HCT116 (cell line): Measurements from ENCODE around the gene OPCML. TPM values are rescaled to one million over a fixed set of nuclear protein-coding genes. Genes with fewer than 3 reads are reported as not detected.

Experiments
- ATAC-seq: fragments of 200-7000 bp; cut with Tn5 transposase; 2 replicates; pipeline ENCODE4 v1.9.1; 2020; ENCODE audit warnings: mild to moderate bottlenecking, moderate library complexity
- BruUV-seq: library from RNA; stranded (reverse); fragments of 400-500 nt; replicated peaks from 2 replicates; lab custom pipeline; 2021; lab: Mats Ljungman, UMichigan
- CTCF ChIA-PET: fragments of 300-600 bp; sonication (Branson Sonifier 250); formaldehyde crosslinking; loops from one replicate; lab custom pipeline; 2021; ENCODE audit warnings: antibody characterized with exemption; lab: Charles Lee
- POLR2A ChIA-PET: fragments of 300-600, 350-600 bp; sonication (Branson Sonifier 250); formaldehyde crosslinking; loops from one replicate; lab custom pipeline; 2021; ENCODE audit warnings: antibody characterized with exemption; lab: Charles Lee
- RAD21 ChIA-PET, 2 experiments: fragments of 300-600 bp; sonication (Branson Sonifier 250); formaldehyde crosslinking; loops; one replicate each; lab custom pipeline; 2023; ENCODE audit warnings: low total read pairs in 2 of 2; ENCODE audit not compliant: uncharacterized antibody in 2 of 2, unreplicated experiment in 2 of 2, low non-redundant PET in 1 of 2; lab: Charles Lee
- DNase-seq: peaks from one replicate; pipeline ENCODE4 v3.0.0-alpha.2; 2010; ENCODE audit warnings: low read depth, low spot score
- H2AFZ ChIP-seq: fragments of 200-600 bp; shearing (Covaris generic), sonication (generic); 2 replicates; pipeline ENCODE4 v1.6.1; 2017; ENCODE audit warnings: low read depth, mixed run types, mixed read lengths, antibody characterized with exemption, low read length; ENCODE audit not compliant: poor library complexity, severe bottlenecking
- H3K27ac ChIP-seq: 2 replicates; pipeline ENCODE4 v1.5.1; 2012; ENCODE audit warnings: low read depth, low read length
- H3K27me3 ChIP-seq: fragments of 200-600 bp; sonication (generic); 2 replicates; pipeline ENCODE4 v1.6.1; 2016; ENCODE audit warnings: mixed run types, low read length, mixed read lengths; ENCODE audit not compliant: insufficient read depth
- H3K36me3 ChIP-seq, 2 experiments: fragments of 200-500 bp in 1 of 2; fragments of 200-600 bp in 1 of 2; sonication (Bioruptor generic) in 1 of 2; sonication (generic) in 1 of 2; 2 replicates each; pipeline versions ENCODE4 v1.5.1 to v1.6.1; 2014 to 2016; ENCODE audit warnings: low read length in 2 of 2, inconsistent platforms in 1 of 2, mixed read lengths in 1 of 2, mixed run types in 1 of 2; ENCODE audit not compliant: insufficient read depth in 2 of 2, control insufficient read depth in 1 of 2
- H3K4me1 ChIP-seq, 2 experiments: fragments of 200-600 bp in 1 of 2; sonication (generic) in 1 of 2; 2 replicates each; pipeline versions ENCODE4 v1.5.1 to v1.6.1; 2012 to 2017; ENCODE audit warnings: low read length in 2 of 2, inconsistent platforms in 1 of 2, mild to moderate bottlenecking in 1 of 2, mixed read lengths in 1 of 2, mixed run types in 1 of 2, moderate library complexity in 1 of 2; ENCODE audit not compliant: insufficient read depth in 2 of 2, control insufficient read depth in 1 of 2
- H3K4me2 ChIP-seq: fragments of 200-600 bp; sonication (generic); 2 replicates; pipeline ENCODE4 v1.6.1; 2017; ENCODE audit warnings: mixed run types, low read length, mixed read lengths
- H3K4me3 ChIP-seq, 2 experiments: fragments of 200-600 bp in 1 of 2; sonication (generic) in 1 of 2; replicated peaks in 1 of 2; 2 replicates each; pipeline ENCODE4 v1.5.1; 2011 to 2016; ENCODE audit warnings: low read length in 2 of 2, control low read depth in 1 of 2, low read depth in 1 of 2, mild to moderate bottlenecking in 1 of 2, mixed read lengths in 1 of 2, mixed run types in 1 of 2
- H3K79me2 ChIP-seq: fragments of 200-600 bp; sonication (generic); 2 replicates; pipeline ENCODE4 v1.6.1; 2017; ENCODE audit warnings: mild to moderate bottlenecking, mixed run types, low read length, moderate library complexity, mixed read lengths; ENCODE audit not compliant: insufficient read depth
- H3K9ac ChIP-seq: fragments of 200-600 bp; sonication (generic); 2 replicates; pipeline ENCODE4 v1.6.1; 2016; ENCODE audit warnings: low read length, mixed read lengths
- H3K9me2 ChIP-seq: fragments of 200-600 bp; sonication (generic), shearing (Covaris generic); 2 replicates; pipeline ENCODE4 v1.6.1; 2017; ENCODE audit warnings: mixed run types, mild to moderate bottlenecking, moderate library complexity; ENCODE audit not compliant: insufficient read depth
- H3K9me3 ChIP-seq, 2 experiments: fragments of 200-500 bp in 1 of 2; fragments of 200-600 bp in 1 of 2; sonication (Bioruptor generic) in 1 of 2; sonication (generic) in 1 of 2; 2 replicates each; pipeline ENCODE4 v1.6.1; 2014 to 2017; ENCODE audit warnings: low read length in 2 of 2, mixed read lengths in 2 of 2, inconsistent platforms in 1 of 2, low read depth in 1 of 2, mild to moderate bottlenecking in 1 of 2, mixed run types in 1 of 2, moderate library complexity in 1 of 2; ENCODE audit not compliant: control insufficient read depth in 1 of 2, insufficient read depth in 1 of 2
- H4K20me1 ChIP-seq: fragments of 200-600 bp; sonication (generic), shearing (Covaris generic); 2 replicates; pipeline ENCODE4 v1.6.1; 2017; ENCODE audit warnings: mixed run types, mild to moderate bottlenecking, moderate library complexity; ENCODE audit not compliant: insufficient read depth
- POLR2AphosphoS5 ChIP-seq: IDR thresholded peaks from 2 replicates; pipeline ENCODE4 v1.6.1; 2011; ENCODE audit warnings: mild to moderate bottlenecking, low read depth, low read length, moderate library complexity
- intact Hi-C: fragments of 100-400 bp; cut with micrococcal nuclease; formaldehyde crosslinking; loops from 2 replicates; pipeline ENCODE4 v1.10.0; 2022
- total RNA-seq: library from RNA; stranded (reverse); gene quantifications from one replicate; pipeline ENCODE4 v1.2.1, GENCODE V29; 2021; ENCODE audit not compliant: unreplicated experiment
- TF ChIP-seq, protein P1 (sequence below): IDR thresholded peaks from 2 replicates; pipeline ENCODE4 v1.6.1; 2012; ENCODE audit warnings: low read depth
- TF ChIP-seq, protein P2 (sequence below), 3 experiments: fragments of 200-600 bp in 1 of 3; sonication (generic) in 1 of 3; IDR thresholded peaks in 2 of 3; conservative IDR thresholded peaks in 1 of 3; 2 replicates each; pipeline ENCODE4 v1.5.1; 2012 to 2017; ENCODE audit warnings: low read depth in 2 of 3, low read length in 2 of 3, antibody characterized with exemption in 1 of 3, borderline replicate concordance in 1 of 3, control low read depth in 1 of 3, mild to moderate bottlenecking in 1 of 3, mixed read lengths in 1 of 3, mixed run types in 1 of 3, moderate library complexity in 1 of 3; ENCODE audit not compliant: insufficient read depth in 1 of 3

The OPCML gene
- total RNA-seq, 1 experiment from 2014 or later, result not detected

DNA sequence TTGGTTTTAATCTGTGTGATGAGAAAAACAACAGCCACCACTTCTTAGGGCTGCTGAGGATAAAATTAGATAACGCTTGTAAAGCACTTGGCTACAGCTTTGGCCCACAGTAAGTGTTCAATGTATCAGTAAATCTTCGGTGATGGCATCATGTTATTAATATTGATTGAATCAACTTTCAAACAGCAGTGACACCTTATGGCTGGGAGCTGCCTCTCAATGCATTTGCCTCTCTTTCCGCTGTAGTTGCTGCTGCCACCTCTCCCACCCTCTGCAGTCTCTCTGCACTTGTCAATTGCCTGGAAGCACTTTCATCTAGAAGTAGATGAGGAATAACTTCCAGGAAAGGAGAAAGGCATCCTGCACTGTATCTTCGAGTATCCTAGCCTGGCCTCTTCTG, 491.1 kb downstream of the OPCML start:
- DNase-seq (no peak), ATAC-seq (no peak)
- Histone ChIP-seq H3K9me3 (peaks cover 0 to 17% of the 10 kb centered on the region in 2 experiments; a peak in 2 of 4 replicates), H3K4me1 (no peaks in the 10 kb centered on the region), H3K27me3 (no peaks in the 10 kb centered on the region), H3K4me3 (no peak overlapping the region), H3K4me2 (no peak overlapping the region), H2AFZ (no peak overlapping the region), H4K20me1 (no peaks in the 10 kb centered on the region), H3K36me3 (no peaks in the 10 kb centered on the region), H3K79me2 (no peaks in the 10 kb centered on the region), H3K27ac (no peak overlapping the region), H3K9me2 (no peaks in the 10 kb centered on the region), H3K9ac (no peak overlapping the region)
- BruUV-seq, result no TSS peak
- intact Hi-C loops, result no loop called here
- CTCF ChIA-PET, result no interaction called here
- RAD21 ChIA-PET, result no interaction called here
- TF ChIP-seq POLR2AphosphoS5, result no peak
- TF ChIP-seq, protein P1, sequence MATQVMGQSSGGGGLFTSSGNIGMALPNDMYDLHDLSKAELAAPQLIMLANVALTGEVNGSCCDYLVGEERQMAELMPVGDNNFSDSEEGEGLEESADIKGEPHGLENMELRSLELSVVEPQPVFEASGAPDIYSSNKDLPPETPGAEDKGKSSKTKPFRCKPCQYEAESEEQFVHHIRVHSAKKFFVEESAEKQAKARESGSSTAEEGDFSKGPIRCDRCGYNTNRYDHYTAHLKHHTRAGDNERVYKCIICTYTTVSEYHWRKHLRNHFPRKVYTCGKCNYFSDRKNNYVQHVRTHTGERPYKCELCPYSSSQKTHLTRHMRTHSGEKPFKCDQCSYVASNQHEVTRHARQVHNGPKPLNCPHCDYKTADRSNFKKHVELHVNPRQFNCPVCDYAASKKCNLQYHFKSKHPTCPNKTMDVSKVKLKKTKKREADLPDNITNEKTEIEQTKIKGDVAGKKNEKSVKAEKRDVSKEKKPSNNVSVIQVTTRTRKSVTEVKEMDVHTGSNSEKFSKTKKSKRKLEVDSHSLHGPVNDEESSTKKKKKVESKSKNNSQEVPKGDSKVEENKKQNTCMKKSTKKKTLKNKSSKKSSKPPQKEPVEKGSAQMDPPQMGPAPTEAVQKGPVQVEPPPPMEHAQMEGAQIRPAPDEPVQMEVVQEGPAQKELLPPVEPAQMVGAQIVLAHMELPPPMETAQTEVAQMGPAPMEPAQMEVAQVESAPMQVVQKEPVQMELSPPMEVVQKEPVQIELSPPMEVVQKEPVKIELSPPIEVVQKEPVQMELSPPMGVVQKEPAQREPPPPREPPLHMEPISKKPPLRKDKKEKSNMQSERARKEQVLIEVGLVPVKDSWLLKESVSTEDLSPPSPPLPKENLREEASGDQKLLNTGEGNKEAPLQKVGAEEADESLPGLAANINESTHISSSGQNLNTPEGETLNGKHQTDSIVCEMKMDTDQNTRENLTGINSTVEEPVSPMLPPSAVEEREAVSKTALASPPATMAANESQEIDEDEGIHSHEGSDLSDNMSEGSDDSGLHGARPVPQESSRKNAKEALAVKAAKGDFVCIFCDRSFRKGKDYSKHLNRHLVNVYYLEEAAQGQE, result no peak
- POLR2A ChIA-PET, result no interaction called here

DNA sequence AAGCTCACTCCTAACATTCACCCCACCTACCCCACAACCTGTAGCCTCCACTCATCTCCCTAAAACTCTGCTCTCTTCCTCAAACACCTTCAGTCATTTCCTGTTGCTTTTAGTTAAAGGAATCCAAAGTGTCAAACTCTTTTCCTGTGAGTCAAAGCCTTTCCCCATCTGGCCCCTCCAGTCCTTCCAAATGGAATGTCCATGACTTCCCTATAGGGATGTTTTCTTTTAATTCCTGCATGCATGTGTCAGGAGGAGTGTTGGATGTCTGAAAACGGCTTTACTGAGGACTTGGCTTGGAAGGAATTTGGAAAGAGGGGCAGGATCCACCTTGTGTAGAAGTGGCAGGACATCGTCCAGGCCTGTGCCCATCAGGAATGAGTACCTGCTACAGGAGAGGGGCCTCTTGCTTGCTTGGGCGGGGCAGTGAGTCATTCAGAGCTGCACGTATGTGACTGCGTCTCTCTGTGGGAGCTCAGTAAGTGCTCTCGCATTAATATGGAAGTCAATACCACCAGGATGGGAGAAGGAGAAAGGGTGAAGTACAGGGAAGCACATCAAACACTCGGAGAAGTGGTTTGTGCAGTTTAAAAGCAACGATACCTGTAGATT, 491.9 kb downstream of the OPCML start:
- intact Hi-C loops, result no loop called here
- Histone ChIP-seq H4K20me1 (no peaks in the 10 kb centered on the region), H3K79me2 (no peaks in the 10 kb centered on the region), H3K27me3 (no peaks in the 10 kb centered on the region), H3K36me3 (no peaks in the 10 kb centered on the region), H3K4me2 (no peak overlapping the region), H2AFZ (no peak overlapping the region), H3K9ac (no peak overlapping the region), H3K27ac (no peak overlapping the region), H3K9me3 (peaks cover 0 to 19% of the 10 kb centered on the region in 2 experiments; a peak in 2 of 4 replicates), H3K4me1 (no peaks in the 10 kb centered on the region), H3K4me3 (no peak overlapping the region)
- no TSS peak for BruUV-seq
- RAD21 ChIA-PET, result no interaction called here
- CTCF ChIA-PET, result no interaction called here
- ATAC-seq, result no peak
- POLR2A ChIA-PET, result no interaction called here
- TF ChIP-seq, protein P2, sequence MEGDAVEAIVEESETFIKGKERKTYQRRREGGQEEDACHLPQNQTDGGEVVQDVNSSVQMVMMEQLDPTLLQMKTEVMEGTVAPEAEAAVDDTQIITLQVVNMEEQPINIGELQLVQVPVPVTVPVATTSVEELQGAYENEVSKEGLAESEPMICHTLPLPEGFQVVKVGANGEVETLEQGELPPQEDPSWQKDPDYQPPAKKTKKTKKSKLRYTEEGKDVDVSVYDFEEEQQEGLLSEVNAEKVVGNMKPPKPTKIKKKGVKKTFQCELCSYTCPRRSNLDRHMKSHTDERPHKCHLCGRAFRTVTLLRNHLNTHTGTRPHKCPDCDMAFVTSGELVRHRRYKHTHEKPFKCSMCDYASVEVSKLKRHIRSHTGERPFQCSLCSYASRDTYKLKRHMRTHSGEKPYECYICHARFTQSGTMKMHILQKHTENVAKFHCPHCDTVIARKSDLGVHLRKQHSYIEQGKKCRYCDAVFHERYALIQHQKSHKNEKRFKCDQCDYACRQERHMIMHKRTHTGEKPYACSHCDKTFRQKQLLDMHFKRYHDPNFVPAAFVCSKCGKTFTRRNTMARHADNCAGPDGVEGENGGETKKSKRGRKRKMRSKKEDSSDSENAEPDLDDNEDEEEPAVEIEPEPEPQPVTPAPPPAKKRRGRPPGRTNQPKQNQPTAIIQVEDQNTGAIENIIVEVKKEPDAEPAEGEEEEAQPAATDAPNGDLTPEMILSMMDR (IDR thresholded peaks at IDR 0.05 in 2 of 3, conservative IDR thresholded peaks at IDR 0.05 in 1 of 3; ENCODE audit: borderline replicate concordance in 1 of 3, insufficient read depth in 1 of 3, low read depth in 2 of 3, low read length in 2 of 3), result no peak
- TF ChIP-seq, all 23 proteins: peak for 0
- no peak for DNase-seq
- H3K9me2 ChIP-seq, result no peaks in the 10 kb centered on the region
